Panc1 (cell line): ENCODE measurements around the gene RAB4A. TPM values are rescaled to one million over a fixed set of nuclear protein-coding genes. Genes with fewer than 3 reads are reported as not detected.

ENCODE experiments used
- ATAC-seq: fragments of 200-7000 bp; cut with Tn5 transposase; 2 replicates; pipeline ENCODE4 v1.9.1; 2020; ENCODE audit warnings: mild to moderate bottlenecking, moderate library complexity
- BruUV-seq: library from RNA; stranded (reverse); fragments of 400-500 nt; replicated peaks from 2 replicates; lab custom pipeline; 2021; lab: Mats Ljungman, UMichigan
- CTCF ChIA-PET: fragments of 300-600 bp; sonication (Branson Sonifier 250); formaldehyde crosslinking; loops from one replicate; lab custom pipeline; 2022; ENCODE audit warnings: antibody characterized with exemption; lab: Charles Lee
- POLR2A ChIA-PET: fragments of 300-600 bp; sonication (Branson Sonifier 250); formaldehyde crosslinking; loops from one replicate; lab custom pipeline; 2022; ENCODE audit warnings: antibody characterized with exemption; lab: Charles Lee
- DNase-seq: peaks from one replicate; pipeline ENCODE4 v3.0.0-alpha.2; 2010; ENCODE audit warnings: low read depth, low spot score
- H3K27ac ChIP-seq: 2 replicates; pipeline ENCODE4 v1.5.1; 2011; ENCODE audit warnings: mild to moderate bottlenecking, low read length, inconsistent platforms
- H3K27me3 ChIP-seq: fragments of 200-500 bp; sonication (Bioruptor generic); 2 replicates; pipeline ENCODE4 v1.6.0; 2014; ENCODE audit warnings: low read length, inconsistent platforms; ENCODE audit not compliant: control insufficient read depth, insufficient read depth
- H3K36me3 ChIP-seq: fragments of 200-500 bp; sonication (Bioruptor generic); 2 replicates; pipeline ENCODE4 v1.5.1; 2014; ENCODE audit warnings: inconsistent platforms, mild to moderate bottlenecking, low read length, moderate library complexity; ENCODE audit not compliant: control insufficient read depth, insufficient read depth
- H3K4me1 ChIP-seq: 2 replicates; pipeline ENCODE4 v1.5.1; 2011; ENCODE audit warnings: inconsistent platforms, mild to moderate bottlenecking, low read length, moderate library complexity; ENCODE audit not compliant: control insufficient read depth, insufficient read depth
- H3K4me3 ChIP-seq, 2 experiments: 2 replicates each; pipeline ENCODE4 v1.5.1; 2011 to 2012; ENCODE audit warnings: low read depth in 2 of 2, low read length in 2 of 2, mild to moderate bottlenecking in 2 of 2, inconsistent platforms in 1 of 2, moderate library complexity in 1 of 2
- H3K9me3 ChIP-seq: fragments of 200-500 bp; sonication (Bioruptor generic); 2 replicates; pipeline ENCODE4 v1.5.1; 2014; ENCODE audit warnings: low read depth, mild to moderate bottlenecking, inconsistent platforms, low read length, moderate library complexity; ENCODE audit not compliant: control insufficient read depth, insufficient read depth
- CTCF ChIP-seq: fragments of 450-650 bp; IDR thresholded peaks from 2 replicates; pipeline ENCODE4 v1.5.1; 2017; ENCODE audit warnings: mild to moderate bottlenecking
- POLR2AphosphoS5 ChIP-seq: IDR thresholded peaks from 2 replicates; pipeline ENCODE4 v1.6.1; 2012; ENCODE audit warnings: mild to moderate bottlenecking, low read depth, low read length, moderate library complexity
- SIN3A ChIP-seq: IDR thresholded peaks from 2 replicates; pipeline ENCODE4 v1.6.1; 2012; ENCODE audit warnings: low read depth, mild to moderate bottlenecking, low read length, moderate library complexity, borderline replicate concordance; ENCODE audit not compliant: insufficient read depth
- TCF7L2 ChIP-seq: IDR thresholded peaks from 2 replicates; pipeline ENCODE4 v1.6.1; 2011; ENCODE audit warnings: mild to moderate bottlenecking, low read depth, low read length, inconsistent platforms
- in situ Hi-C: cut with HindIII; loops from 2 replicates; pipeline ENCODE4 v1.10.0; 2016; ENCODE audit warnings: low sequenced_read_pairs, low pct_unique_long_range_greater_than_20kb
- intact Hi-C: fragments of 100-400 bp; cut with micrococcal nuclease; formaldehyde crosslinking; loops from one replicate; pipeline ENCODE4 v1.10.0; 2022; ENCODE audit not compliant: unreplicated experiment
- total RNA-seq: library from RNA; stranded (reverse); gene quantifications from one replicate; pipeline ENCODE4 v1.2.1, GENCODE V29; 2021; ENCODE audit not compliant: unreplicated experiment
- TF ChIP-seq, protein P1 (sequence below), 2 experiments: IDR thresholded peaks; 2 replicates each; pipeline ENCODE4 v1.6.1; 2011 to 2012; ENCODE audit warnings: low read depth in 2 of 2, control low read depth in 1 of 2, low read length in 1 of 2, mild to moderate bottlenecking in 1 of 2, moderate library complexity in 1 of 2; ENCODE audit not compliant: insufficient read depth in 1 of 2

RAB4A gene
- total RNA-seq, 1 experiment from 2014 or later: 73.0 TPM

- no TSS peak for BruUV-seq
- H3K4me1 ChIP-seq: no peaks in the 10 kb centered on the region; the same call in 1 of the 2 replicates
- H3K4me3 ChIP-seq: no peak overlapping the region
- POLR2A ChIA-PET: no interaction called here
- ATAC-seq: no peak
- intact Hi-C loops: no loop called here
- H3K27ac ChIP-seq: no peak overlapping the region
- in situ Hi-C loops: no loop called here
- H3K27me3 ChIP-seq: no peaks in the 10 kb centered on the region
- H3K9me3 ChIP-seq: no peaks in the 10 kb centered on the region
- no peak for DNase-seq
- TF ChIP-seq SIN3A (no peak), TCF7L2 (no peak), POLR2AphosphoS5 (no peak), CTCF (no peak)
- TF ChIP-seq, protein P1, sequence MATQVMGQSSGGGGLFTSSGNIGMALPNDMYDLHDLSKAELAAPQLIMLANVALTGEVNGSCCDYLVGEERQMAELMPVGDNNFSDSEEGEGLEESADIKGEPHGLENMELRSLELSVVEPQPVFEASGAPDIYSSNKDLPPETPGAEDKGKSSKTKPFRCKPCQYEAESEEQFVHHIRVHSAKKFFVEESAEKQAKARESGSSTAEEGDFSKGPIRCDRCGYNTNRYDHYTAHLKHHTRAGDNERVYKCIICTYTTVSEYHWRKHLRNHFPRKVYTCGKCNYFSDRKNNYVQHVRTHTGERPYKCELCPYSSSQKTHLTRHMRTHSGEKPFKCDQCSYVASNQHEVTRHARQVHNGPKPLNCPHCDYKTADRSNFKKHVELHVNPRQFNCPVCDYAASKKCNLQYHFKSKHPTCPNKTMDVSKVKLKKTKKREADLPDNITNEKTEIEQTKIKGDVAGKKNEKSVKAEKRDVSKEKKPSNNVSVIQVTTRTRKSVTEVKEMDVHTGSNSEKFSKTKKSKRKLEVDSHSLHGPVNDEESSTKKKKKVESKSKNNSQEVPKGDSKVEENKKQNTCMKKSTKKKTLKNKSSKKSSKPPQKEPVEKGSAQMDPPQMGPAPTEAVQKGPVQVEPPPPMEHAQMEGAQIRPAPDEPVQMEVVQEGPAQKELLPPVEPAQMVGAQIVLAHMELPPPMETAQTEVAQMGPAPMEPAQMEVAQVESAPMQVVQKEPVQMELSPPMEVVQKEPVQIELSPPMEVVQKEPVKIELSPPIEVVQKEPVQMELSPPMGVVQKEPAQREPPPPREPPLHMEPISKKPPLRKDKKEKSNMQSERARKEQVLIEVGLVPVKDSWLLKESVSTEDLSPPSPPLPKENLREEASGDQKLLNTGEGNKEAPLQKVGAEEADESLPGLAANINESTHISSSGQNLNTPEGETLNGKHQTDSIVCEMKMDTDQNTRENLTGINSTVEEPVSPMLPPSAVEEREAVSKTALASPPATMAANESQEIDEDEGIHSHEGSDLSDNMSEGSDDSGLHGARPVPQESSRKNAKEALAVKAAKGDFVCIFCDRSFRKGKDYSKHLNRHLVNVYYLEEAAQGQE (IDR thresholded peaks at IDR 0.05; ENCODE audit: insufficient read depth in 1 of 2, low read depth in 2 of 2, low read length in 1 of 2): no peak
- H3K36me3 ChIP-seq: no peaks in the 10 kb centered on the region
- CTCF ChIA-PET: no interaction called here
These were observed 32.1 kb upstream of the RAB4A start for GRCh38 chr1:229238674-229239415.

- no peaks in the 10 kb centered on the region for H3K36me3 ChIP-seq
- H3K27me3 ChIP-seq: no peaks in the 10 kb centered on the region
- in situ Hi-C loops (no loop called here), intact Hi-C loops (no loop called here)
- H3K4me3 ChIP-seq: no peak overlapping the region
- H3K27ac ChIP-seq: no peak overlapping the region
- H3K9me3 ChIP-seq: no peaks in the 10 kb centered on the region
- DNase-seq (no peak), ATAC-seq (no peak)
- H3K4me1 ChIP-seq: no peaks in the 10 kb centered on the region; the same call in 1 of the 2 replicates
- CTCF ChIA-PET: no interaction called here
- no peak for TF ChIP-seq POLR2AphosphoS5
- no peak for TF ChIP-seq CTCF
- no peak for TF ChIP-seq TCF7L2
- TF ChIP-seq SIN3A: no peak
- TF ChIP-seq, protein P1 (IDR thresholded peaks at IDR 0.05; ENCODE audit: insufficient read depth in 1 of 2, low read depth in 2 of 2, low read length in 1 of 2): no peak
- POLR2A ChIA-PET: no interaction called here
- no TSS peak for BruUV-seq
These were observed 30.4 kb upstream of the RAB4A start for GRCh38 chr1:229240532-229240931.
